Activated naive CD4-positive, alpha-beta T cell treated with anti-CD3 and anti-CD28 coated beads, Interleukin-2, amount 10 ng/mL, durations not matched to agents 7 days and 5 days (primary cell): ENCODE measurements around the gene MAP1B.

Experiments used
- CTCF ChIA-PET: fragments of 350-600 bp; sonication (Branson Sonifier 250); formaldehyde crosslinking; loops from one replicate; lab custom pipeline; 2021; ENCODE audit warnings: antibody characterized with exemption; lab: Charles Lee
- DNase-seq: peaks from one replicate; pipeline ENCODE4 v3.0.0-alpha.2; 2020
- H3K27ac Mint-ChIP-seq: one replicate; pipeline ENCODE4 v1.8.0; 2021; ENCODE audit warnings: mild to moderate bottlenecking, moderate library complexity, mixed read lengths
- H3K27me3 Mint-ChIP-seq: one replicate; pipeline ENCODE4 v1.8.0; 2021; ENCODE audit warnings: mild to moderate bottlenecking, mixed read lengths
- H3K36me3 Mint-ChIP-seq: one replicate; pipeline ENCODE4 v1.8.0; 2021; ENCODE audit warnings: mixed read lengths
- H3K4me1 Mint-ChIP-seq: one replicate; pipeline ENCODE4 v1.8.0; 2021; ENCODE audit warnings: mixed read lengths
- H3K4me3 Mint-ChIP-seq: one replicate; pipeline ENCODE4 v1.8.0; 2021; ENCODE audit warnings: mild to moderate bottlenecking, moderate library complexity, mixed read lengths
- H3K9me3 Mint-ChIP-seq: one replicate; pipeline ENCODE4 v1.8.0; 2021; ENCODE audit warnings: mixed read lengths

Gene MAP1B

GRCh38 chr5:72171667-72172066 is 64.4 kb downstream of the MAP1B start:
- CTCF ChIA-PET, result no interaction called here
- Mint-ChIP-seq H3K4me3 (no peak overlapping the region), H3K36me3 (no peaks in the 10 kb centered on the region), H3K27ac (no peak overlapping the region), H3K27me3 (peaks cover 26% of the 10 kb centered on the region), H3K4me1 (no peaks in the 10 kb centered on the region), H3K9me3 (no peaks in the 10 kb centered on the region)
- DNase-seq, result no peak

DNA sequence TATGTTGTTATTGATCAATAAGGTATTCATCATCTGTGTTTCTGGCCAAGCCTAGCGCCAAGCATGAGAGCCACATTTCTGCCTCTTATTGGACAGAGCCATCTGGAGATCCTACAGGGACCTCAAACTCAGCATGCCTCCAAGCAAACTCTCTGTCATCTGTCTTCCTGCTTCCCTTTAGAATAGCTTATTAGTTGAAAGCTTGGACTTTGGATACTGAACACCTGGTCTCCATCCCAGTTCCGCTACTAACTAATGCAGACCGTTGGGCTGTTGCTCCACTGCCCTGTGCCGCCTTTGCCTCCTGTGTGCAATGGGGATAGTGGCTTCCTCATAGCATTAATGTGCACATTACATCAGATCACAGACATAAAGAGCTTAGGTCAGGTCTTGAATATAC is 65.5 kb downstream of the MAP1B start:
- Mint-ChIP-seq H3K9me3 (no peaks in the 10 kb centered on the region), H3K27me3 (peaks cover 32% of the 10 kb centered on the region), H3K4me3 (no peak overlapping the region), H3K4me1 (no peaks in the 10 kb centered on the region), H3K36me3 (no peaks in the 10 kb centered on the region), H3K27ac (no peak overlapping the region)
- DNase-seq, result no peak
- CTCF ChIA-PET, result no interaction called here

- Mint-ChIP-seq H3K27ac (no peak overlapping the region), H3K36me3 (no peaks in the 10 kb centered on the region), H3K4me3 (no peak overlapping the region), H3K27me3 (peaks cover 46% of the 10 kb centered on the region), H3K9me3 (no peaks in the 10 kb centered on the region), H3K4me1 (no peaks in the 10 kb centered on the region)
- CTCF ChIA-PET, result no interaction called here
- DNase-seq, result no peak
Measured at GRCh38 chr5:72177538-72177937, 70.3 kb downstream of the MAP1B start.

DNA sequence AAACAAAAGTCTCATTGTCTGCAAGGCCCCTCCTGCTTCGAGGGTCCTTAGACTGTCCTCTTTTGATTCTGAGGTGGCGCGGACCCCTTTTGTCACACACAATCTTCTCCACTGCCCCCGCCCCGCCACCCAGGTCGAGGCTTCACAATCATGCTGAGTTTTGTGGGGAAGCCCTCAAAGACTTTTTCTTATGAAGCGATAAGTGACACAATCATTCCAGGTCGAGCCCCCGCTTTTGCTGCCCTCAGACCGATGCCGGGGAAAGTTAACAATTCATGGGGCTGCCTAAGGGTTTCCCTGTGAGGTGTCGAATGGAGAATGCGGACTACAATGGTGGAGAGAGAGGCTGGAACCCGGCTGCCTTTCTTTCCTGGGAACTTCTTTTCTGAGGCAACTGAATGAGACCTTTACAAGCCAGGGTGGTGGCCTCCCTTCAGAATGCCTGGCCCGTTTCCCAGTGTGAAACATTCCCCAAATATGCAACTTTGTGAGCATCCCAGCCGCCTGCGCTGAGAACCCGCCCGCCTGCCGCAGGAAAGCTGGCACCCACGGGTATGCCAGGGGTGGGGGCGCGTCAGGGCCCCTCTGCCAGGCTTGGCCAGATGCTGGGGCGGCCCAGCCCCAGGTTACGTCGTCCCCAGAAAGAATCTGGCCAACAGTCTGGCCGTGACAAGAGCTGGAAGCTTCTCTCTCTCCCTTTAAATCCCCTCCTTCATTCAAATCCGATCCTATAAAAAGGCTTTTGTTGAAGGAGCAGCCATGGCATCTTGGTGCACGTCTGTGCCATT is 71.9 kb downstream of the MAP1B start:
- no peak for DNase-seq

DNA sequence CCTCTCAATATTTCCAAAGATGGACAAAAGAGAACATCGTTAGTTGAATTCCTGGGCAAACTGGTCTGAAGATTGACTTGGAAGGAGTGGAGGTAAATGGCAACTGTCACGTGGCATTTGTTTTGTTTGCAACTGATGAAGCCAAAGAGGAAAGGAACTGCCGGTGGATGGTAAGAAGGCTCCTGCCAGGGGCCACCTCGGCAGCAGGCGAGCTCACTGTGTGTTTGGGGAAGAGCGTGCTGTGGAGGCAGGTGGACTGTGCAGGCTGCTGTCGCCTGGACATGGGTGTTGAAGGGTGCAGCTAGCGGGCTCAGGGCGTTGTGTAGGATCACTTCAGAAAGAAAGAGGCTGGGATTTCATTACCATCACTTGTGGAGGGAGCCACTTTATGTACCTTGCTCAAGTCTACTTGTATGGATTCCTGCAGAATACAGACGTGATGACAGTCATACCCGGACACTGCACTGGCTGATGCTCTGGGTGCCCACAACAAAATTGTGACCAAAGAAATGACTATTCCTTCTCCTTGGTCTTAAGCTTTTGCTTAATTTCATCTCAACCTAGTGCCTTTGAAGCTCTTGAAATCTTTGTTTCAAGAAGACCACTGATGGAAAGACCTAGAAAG is 72.7 kb downstream of the MAP1B start:
- Mint-ChIP-seq H3K4me1 (no peaks in the 10 kb centered on the region), H3K27me3 (peaks cover 60% of the 10 kb centered on the region), H3K4me3 (no peak overlapping the region), H3K36me3 (no peaks in the 10 kb centered on the region), H3K9me3 (no peaks in the 10 kb centered on the region), H3K27ac (no peak overlapping the region)
- DNase-seq, result no peak
- CTCF ChIA-PET, result no interaction called here

More for the DNA sequence above, 71.9 kb downstream of the MAP1B start:
- no peaks in the 10 kb centered on the region for H3K9me3 Mint-ChIP-seq
- no peak overlapping the region for H3K27ac Mint-ChIP-seq
- CTCF ChIA-PET, result no interaction called here
- H3K27me3 Mint-ChIP-seq, result peaks cover 62% of the 10 kb centered on the region
- H3K4me3 Mint-ChIP-seq, result no peak overlapping the region
- no peaks in the 10 kb centered on the region for H3K4me1 Mint-ChIP-seq
- no peaks in the 10 kb centered on the region for H3K36me3 Mint-ChIP-seq

DNA sequence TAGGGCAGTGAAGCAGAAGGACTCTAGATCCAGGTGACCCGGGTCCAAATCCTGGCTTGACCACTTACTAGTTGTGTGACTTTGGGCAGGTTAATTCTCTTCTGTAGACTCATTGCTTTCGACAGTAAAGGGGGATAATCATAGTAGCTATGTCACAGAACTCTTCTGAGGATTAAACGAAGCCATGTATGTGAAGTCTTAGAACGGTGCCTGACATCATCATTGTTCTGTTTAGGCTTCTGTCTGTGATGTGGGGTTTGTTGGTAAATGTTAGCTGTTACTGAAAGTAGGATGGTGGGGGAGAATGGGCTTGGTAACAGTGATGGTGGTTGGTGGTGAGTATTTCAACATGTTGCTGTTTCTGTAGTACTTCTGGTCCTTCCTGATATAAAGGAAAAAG is 73.7 kb downstream of the MAP1B start:
- Mint-ChIP-seq H3K4me3 (no peak overlapping the region), H3K4me1 (no peaks in the 10 kb centered on the region), H3K27me3 (peaks cover 61% of the 10 kb centered on the region), H3K27ac (no peak overlapping the region), H3K36me3 (no peaks in the 10 kb centered on the region), H3K9me3 (no peaks in the 10 kb centered on the region)
- DNase-seq, result no peak
- CTCF ChIA-PET, result no interaction called here

- no peaks in the 10 kb centered on the region for H3K9me3 Mint-ChIP-seq
- H3K27me3 Mint-ChIP-seq, result peaks cover 54% of the 10 kb centered on the region
- no peak overlapping the region for H3K4me3 Mint-ChIP-seq
- no peak overlapping the region for H3K27ac Mint-ChIP-seq
- CTCF ChIA-PET, result no interaction called here
- H3K4me1 Mint-ChIP-seq, result no peaks in the 10 kb centered on the region
- no peak for DNase-seq
- no peaks in the 10 kb centered on the region for H3K36me3 Mint-ChIP-seq
Measured at GRCh38 chr5:72182686-72183085, 75.4 kb downstream of the MAP1B start.

GRCh38 chr5:72183101-72183520 is 75.8 kb downstream of the MAP1B start:
- H3K27ac Mint-ChIP-seq, result no peak overlapping the region
- DNase-seq, result no peak
- H3K4me1 Mint-ChIP-seq, result no peaks in the 10 kb centered on the region
- H3K4me3 Mint-ChIP-seq, result no peak overlapping the region
- H3K9me3 Mint-ChIP-seq, result no peaks in the 10 kb centered on the region
- CTCF ChIA-PET, result no interaction called here
- H3K27me3 Mint-ChIP-seq, result peaks cover 56% of the 10 kb centered on the region
- H3K36me3 Mint-ChIP-seq, result no peaks in the 10 kb centered on the region

DNA sequence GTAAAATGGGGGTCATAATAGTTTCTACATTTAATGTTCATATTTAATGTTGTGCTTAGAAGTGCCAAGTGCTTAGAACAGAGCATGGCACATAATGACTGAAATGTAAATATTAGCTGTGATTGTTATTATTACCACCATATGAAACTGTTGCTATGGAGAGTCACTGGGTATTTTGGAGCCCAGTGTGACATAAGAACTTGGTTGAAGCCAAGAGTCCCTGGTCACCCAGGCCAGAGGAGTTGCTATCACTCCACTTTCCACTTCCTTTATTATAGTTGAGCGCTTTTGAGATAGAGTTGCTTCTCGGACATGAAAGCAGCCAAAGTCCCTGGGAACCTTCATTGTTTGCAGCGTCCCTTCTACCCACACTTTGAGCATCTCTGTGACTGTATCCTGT is 77.1 kb downstream of the MAP1B start:
- no peak for DNase-seq
- Mint-ChIP-seq H3K27ac (no peak overlapping the region), H3K4me3 (no peak overlapping the region), H3K4me1 (no peaks in the 10 kb centered on the region), H3K36me3 (no peaks in the 10 kb centered on the region), H3K9me3 (no peaks in the 10 kb centered on the region), H3K27me3 (peaks cover 48% of the 10 kb centered on the region)
- CTCF ChIA-PET, result no interaction called here

DNA sequence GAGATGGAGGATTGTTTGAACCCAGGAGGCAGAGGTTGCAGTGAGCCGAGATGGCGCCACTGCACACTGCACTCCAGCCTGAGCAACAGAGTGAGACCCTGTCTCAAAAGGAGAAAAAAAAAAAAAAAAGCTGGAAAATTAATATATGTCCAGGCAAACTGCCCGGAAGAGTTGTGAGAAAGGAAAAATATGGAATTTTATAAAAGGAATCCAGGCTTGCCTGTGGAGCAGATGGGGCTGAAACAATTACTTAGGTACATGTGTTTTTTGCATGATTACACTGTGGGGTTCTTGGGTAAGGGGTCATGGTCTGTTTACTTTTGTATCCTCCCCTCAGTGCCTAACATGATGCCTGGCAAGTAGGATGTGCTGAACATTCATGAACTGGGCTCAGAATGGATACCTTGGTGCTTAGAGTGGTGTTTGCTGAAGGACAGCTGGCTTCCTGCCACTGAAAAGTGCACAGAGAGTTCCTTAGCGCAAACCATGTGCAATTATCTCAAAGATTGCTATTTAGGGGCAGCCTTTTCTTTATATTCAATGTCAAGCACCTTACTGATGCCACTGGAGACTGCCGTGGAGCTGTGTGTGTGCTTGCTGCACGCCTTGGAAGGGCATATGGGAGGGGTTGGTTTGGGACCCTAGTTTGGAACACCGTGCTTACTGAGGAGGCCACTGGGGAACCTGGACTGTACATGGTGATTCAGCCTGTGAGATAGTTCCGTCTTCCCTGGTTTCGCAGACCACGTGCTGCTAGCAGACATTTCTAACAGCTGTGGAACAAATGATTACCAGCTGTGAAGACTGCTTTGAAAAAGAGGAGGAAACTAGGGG is 78.4 kb downstream of the MAP1B start:
- no peak for DNase-seq
- Mint-ChIP-seq H3K9me3 (no peaks in the 10 kb centered on the region), H3K27ac (no peak overlapping the region), H3K4me3 (no peak overlapping the region), H3K36me3 (no peaks in the 10 kb centered on the region), H3K27me3 (peaks cover 39% of the 10 kb centered on the region), H3K4me1 (no peaks in the 10 kb centered on the region)
- CTCF ChIA-PET, result no interaction called here

GRCh38 chr5:72187388-72188075 is 80.3 kb downstream of the MAP1B start:
- Mint-ChIP-seq H3K4me1 (no peaks in the 10 kb centered on the region), H3K9me3 (no peaks in the 10 kb centered on the region), H3K27ac (no peak overlapping the region), H3K27me3 (peaks cover 46% of the 10 kb centered on the region), H3K36me3 (no peaks in the 10 kb centered on the region), H3K4me3 (no peak overlapping the region)
- DNase-seq, result no peak
- CTCF ChIA-PET, result no interaction called here

- Mint-ChIP-seq H3K4me1 (no peaks in the 10 kb centered on the region), H3K36me3 (no peaks in the 10 kb centered on the region), H3K9me3 (no peaks in the 10 kb centered on the region), H3K4me3 (no peak overlapping the region), H3K27ac (no peak overlapping the region), H3K27me3 (peaks cover 41% of the 10 kb centered on the region)
- no peak for DNase-seq
- CTCF ChIA-PET, result no interaction called here
Measured at GRCh38 chr5:72188166-72188565, 80.9 kb downstream of the MAP1B start.

DNA sequence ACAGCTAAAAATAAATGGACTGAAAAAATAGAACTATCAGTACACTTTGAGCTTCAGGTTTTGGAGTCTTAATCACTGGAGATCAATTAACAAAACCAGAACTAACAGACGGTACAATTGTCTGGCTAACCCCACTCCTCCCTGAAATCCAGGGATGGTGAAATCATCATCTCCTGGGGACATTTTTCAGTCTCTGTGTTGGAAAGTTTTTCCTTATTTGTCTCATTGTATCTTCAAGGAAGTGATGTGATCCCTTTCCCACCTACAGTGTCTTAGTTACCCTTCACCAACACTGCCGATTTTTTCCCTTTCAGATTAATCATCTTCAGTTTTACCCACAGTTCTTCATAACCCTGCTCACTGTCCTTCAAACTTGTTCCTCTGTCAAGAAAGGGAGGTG is 81.9 kb downstream of the MAP1B start:
- Mint-ChIP-seq H3K4me1 (no peaks in the 10 kb centered on the region), H3K4me3 (no peak overlapping the region)

GRCh38 chr5:72191404-72191803 is 84.1 kb downstream of the MAP1B start:
- no peak overlapping the region for H3K4me3 Mint-ChIP-seq
- H3K27me3 Mint-ChIP-seq, result peaks cover 52% of the 10 kb centered on the region
- CTCF ChIA-PET, result interaction anchor here (0.5 to 0.9 kb wide), 2 partner anchors 9 to 164 kb away, joined by 3 read pairs; no protein-coding TSS in a partner anchor
- H3K9me3 Mint-ChIP-seq, result no peaks in the 10 kb centered on the region
- no peaks in the 10 kb centered on the region for H3K36me3 Mint-ChIP-seq
- DNase-seq, result no peak
- H3K4me1 Mint-ChIP-seq, result peaks cover 5% of the 10 kb centered on the region
- no peak overlapping the region for H3K27ac Mint-ChIP-seq

More for the DNA sequence above, 81.9 kb downstream of the MAP1B start:
- H3K9me3 Mint-ChIP-seq, result no peaks in the 10 kb centered on the region
- no peak overlapping the region for H3K27ac Mint-ChIP-seq
- H3K27me3 Mint-ChIP-seq, result peaks cover 41% of the 10 kb centered on the region
- no peaks in the 10 kb centered on the region for H3K36me3 Mint-ChIP-seq
- CTCF ChIA-PET, result no interaction called here
- DNase-seq, result no peak
